ENCODE results near the gene TBC1D14.
"Not testable (repeated sequence)": the region's sequence is repeated elsewhere in the genome, so short reads cannot be mapped to it uniquely, and the experiment has no call there.

TBC1D14 gene

DNA sequence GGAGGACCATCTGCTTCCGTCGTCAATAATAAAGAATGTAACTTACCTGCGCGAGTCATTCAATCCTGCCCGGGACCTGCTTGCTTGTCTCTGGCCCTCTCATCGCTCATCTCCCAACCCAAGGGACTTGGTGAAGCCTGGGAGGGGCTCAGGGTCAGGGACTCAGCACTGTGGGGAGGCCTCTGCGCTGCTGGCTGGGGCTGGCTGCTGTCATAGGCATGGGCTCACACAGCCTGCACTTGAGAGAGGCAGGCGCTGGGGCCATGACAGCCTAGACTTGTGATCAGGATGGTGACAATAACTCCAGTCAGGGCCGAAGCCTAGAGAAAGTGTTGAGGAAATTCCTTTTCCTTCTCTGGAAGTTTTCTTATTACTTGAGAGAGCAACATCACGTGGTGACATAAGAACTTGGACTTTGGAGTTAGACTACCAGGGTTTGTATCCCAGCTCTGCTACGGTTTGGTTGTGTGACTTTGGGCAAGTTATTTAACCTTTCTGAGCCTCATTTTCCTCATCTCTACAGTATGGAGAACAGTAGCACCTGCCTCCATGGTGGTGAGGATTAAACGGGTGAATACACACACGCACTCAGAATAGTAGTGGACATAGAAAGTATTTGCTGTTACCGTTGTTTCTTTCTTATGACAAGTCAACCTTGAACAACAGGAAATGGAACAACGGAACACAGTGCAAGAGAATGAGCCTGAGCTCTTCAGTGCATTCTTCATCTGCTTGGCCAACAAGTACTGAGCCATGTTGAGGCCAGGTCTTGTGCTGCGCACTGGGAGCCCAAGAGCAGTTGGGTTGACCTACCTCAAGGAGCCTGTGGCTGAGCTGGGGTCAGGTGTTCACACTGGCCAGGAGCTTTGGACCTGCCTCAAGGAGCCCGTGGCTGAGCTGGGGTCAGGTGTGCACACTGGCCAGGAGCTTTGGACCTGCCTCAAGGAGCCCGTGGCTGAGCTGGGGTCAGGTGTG, 60.5 kb downstream of the TBC1D14 start:
- DNase-seq (ENCODE audit: low read depth, low spot score): no peak

GRCh38 chr4:6971536-6972374, 62.1 kb downstream of the TBC1D14 start:
- DNase-seq (ENCODE audit: low read depth, low spot score): no peak

DNA sequence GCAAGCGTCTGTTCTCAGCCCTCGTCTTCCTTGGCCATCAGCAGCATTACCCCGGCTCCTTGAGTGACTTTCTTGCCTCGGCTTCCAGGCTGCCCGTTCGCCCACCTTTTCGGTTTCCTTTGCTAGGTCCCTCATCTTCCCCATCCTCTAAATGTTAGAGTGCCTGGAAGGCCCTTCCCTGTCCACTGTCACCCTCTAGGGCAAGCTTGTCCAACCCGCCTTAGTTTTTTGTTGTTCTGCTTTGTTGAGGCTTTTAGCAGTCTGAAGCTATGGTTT, 62.7 kb downstream of the TBC1D14 start:
- DNase-seq (ENCODE audit: low read depth, low spot score): no peak

DNA sequence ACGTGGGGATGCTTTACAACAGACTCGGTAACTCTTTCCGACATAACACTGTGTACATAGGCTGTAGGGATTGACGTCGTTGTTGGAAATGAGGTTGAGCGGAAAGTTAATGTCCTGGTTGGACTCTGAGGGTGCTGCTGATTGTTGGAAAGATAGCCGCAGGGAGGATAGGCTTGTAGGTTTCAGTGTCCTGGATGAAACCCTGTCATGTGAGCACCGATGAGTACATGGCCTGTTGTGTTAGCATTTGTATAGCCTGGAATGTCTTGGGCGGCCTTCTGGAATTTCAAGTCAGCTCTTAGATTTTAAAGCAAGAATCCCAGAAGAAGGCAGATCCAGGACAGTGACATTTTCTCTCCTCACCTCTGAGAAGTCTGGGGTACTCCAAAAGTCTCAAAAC, 63.3 kb downstream of the TBC1D14 start:
- DNase-seq (ENCODE audit: low read depth, low spot score): no peak

DNA sequence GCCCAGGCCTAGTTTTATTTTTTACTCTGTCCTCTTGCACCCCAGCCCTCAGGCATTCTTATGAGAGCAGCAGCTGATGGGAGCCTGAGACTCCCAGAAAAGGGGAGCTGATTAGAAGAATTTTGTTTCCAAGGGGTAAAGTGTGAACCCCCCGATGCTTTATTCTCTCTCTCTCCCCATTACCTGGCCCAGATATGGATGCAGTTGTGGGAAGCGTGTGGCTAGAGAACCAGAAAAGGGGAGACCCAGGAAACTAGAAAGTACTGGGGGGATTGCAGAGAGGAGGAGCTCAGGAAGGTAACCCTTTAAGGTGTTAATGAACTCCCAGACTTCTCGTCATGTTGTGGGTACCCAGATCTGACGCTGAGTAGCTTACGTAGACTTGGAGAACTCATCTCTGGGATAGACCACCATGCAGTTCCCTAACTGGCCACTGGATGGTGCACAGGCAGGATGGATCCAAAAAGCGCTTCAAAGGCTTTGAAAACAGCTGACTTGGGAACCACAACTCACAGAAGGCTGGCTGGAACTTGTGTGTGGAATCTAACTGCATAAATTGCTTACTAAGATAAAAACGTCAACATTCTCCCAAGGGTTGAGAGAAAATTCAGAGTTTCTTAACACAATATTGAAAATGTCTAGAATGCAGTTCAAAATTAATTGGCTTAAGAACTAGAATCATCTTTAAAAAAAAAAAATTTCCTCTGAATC, 64.7 kb downstream of the TBC1D14 start:
- peak; percentile 55 for DNase-seq (ENCODE audit: low read depth, low spot score)

- not testable (repeated sequence) for DNase-seq (ENCODE audit: low read depth, low spot score)
These were observed 68.2 kb downstream of the TBC1D14 start for GRCh38 chr4:6977846-6978245.

DNA sequence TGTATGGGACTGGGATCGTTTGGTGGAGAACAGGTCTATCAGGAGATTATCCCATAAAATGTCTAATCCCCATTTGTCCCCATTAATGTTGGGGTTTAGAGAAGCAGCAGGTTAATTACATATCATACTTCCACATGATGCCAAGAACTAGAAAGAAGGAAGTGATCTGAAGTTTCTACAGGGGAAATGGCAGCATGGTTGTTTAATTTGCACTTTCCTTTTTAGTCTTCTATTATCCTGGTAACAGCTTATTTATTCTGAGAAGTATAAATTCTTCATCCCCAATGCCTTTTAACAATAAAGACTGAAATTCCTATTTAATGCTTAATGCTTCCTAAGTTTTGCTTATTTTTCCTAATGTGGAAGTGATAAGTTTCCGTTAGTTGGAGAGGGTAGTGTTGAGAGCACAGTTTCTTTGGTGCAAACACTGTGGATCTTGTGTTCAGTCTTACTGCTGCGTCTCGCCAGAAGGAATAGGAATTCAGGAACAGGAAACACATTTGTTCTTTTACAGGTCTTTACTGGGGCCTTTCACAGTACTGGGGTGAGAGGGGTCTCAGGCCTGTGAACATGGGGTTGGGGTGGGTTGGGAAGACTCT, 74.0 kb downstream of the TBC1D14 start:
- no peak for DNase-seq (ENCODE audit: low read depth, low spot score)

GRCh38 chr4:6984612-6985425, 75.2 kb downstream of the TBC1D14 start:
- no peak for DNase-seq (ENCODE audit: low read depth, low spot score)

GRCh38 chr4:6986072-6986780, 76.6 kb downstream of the TBC1D14 start:
- no peak for DNase-seq (ENCODE audit: low read depth, low spot score)

DNA sequence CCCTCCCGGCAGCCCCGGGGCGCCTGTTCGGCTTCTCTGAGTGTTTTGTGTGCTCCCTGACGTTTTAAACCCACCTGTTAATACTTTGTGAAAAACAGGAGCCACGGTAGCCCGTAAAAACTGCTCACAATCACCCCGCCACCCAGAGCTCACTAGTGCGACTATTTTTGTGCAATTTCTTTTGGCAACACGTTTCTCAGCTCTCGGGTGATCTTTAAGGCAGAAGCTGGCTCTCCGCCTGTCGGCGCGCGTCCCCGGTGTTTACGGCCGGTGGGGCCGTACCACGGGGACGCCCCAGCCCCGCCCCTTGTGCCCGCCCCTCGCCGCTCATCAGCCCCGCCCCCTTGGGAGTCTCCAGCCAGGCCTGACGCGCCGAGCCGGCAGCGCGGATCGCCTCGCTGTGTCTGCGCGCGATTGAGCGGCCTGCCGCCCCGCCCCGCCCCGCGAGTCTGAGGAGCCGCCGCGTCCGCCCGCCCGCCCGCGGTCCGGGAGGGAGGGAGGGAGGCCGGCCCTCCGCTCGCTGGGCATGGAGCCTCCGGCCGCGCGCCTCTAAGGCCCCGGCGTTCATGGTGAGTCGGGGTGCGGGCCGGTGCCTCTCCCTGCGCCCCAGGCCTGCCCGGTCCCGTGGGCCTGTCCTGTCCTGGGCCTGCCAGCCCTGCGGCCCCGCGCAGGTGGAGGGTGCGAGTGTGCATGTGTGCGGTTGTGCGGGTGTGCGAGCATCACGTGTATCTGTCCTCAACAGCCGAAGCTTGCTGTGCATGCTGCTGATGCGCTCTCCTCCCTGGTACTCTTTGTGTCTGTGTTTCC, 77.4 kb downstream of the TBC1D14 start:
- peak; percentile 85 for DNase-seq (ENCODE audit: low read depth, low spot score)

- no peak for DNase-seq (ENCODE audit: low read depth, low spot score)
These were observed 77.9 kb downstream of the TBC1D14 start for GRCh38 chr4:6987588-6987961.

- no peak for DNase-seq (ENCODE audit: low read depth, low spot score)
These were observed 78.5 kb downstream of the TBC1D14 start for GRCh38 chr4:6988016-6988715.

GRCh38 chr4:6989331-6989923, 79.8 kb downstream of the TBC1D14 start:
- DNase-seq (ENCODE audit: low read depth, low spot score): no peak

- DNase-seq (ENCODE audit: low read depth, low spot score): no peak
These were observed 81.0 kb downstream of the TBC1D14 start for GRCh38 chr4:6990661-6991060.

GRCh38 chr4:6991249-6991648, 81.6 kb downstream of the TBC1D14 start:
- DNase-seq (ENCODE audit: low read depth, low spot score): no peak

DNA sequence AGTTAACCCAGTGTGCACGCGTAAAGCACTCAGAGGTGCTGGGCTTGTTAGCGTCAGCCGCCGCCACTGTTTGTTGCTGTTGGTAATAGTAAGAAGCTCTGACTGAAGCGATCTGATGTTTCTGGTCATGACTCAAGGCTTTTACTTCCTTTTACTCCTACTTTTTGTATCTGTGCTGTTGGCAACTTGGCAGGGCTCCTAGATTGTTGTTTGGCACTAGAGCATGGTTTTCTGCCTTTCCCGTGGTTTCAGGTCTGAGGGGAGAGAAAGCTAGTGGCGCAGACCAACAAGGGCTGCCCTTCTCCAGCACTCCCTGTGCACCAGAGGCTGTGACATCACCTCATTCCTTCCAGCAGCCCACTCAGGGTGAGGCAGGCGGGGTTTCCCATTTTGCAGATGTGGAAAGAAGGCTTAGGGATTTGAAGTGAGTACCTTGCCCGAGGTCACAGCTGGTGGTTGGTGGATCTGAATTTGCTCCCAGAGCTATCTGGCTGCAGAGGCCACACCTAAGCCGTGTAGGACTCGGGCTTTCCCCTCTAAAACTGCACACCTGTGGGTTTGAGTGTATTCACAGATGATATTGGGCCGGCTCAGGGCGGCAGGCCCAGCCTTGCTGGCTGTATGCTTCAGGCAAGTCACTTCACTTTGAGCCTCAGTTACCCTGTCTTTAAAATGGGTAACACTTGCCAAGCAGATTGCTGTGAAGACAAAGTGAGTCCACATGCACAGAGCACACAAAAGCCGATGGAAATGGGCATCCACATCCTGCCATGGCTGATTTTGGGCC, 82.3 kb downstream of the TBC1D14 start:
- DNase-seq (ENCODE audit: low read depth, low spot score): no peak
